ENCODE measurements around the gene TCF15.

TCF15 gene

DNA sequence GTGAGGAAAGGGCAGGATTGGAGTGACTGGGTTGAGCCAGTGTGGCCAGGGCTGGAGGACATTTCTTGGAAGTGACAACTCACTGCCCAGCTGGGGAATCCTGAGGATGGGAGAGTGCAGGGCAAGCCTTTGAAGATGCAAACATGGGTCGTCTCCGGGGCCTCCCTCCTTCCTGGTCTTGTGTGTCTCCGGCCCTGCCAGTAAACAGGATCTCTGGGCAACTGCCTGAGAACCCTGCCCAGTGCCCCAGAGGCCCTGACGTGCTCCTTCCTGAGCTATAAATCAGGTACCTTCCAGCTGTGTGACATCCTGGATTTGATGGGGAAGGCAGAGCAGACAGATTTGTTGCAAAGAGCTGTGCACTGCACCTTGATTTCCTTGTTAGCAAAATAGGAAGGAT lies 12.9 kb upstream of the TCF15 start:
- H3K9ac ChIP-seq (ENCODE audit: low read length) = no peak overlapping the region
- H3K27ac ChIP-seq (ENCODE audit: low read depth, low read length) = no peak overlapping the region
- peaks cover under 1% of the 10 kb centered on the region for H3K9me3 ChIP-seq (ENCODE audit: low read length)
- H3K4me1 ChIP-seq (ENCODE audit: insufficient read depth, low read length) = no peaks in the 10 kb centered on the region
- no peaks in the 10 kb centered on the region for H3K36me3 ChIP-seq (ENCODE audit: insufficient read depth, low read length)
- no peak overlapping the region for H3K4me3 ChIP-seq (ENCODE audit: low read depth in 1 of 2, low read length in 2 of 2)
- H3K27me3 ChIP-seq (ENCODE audit: control insufficient read depth in 1 of 2, insufficient read depth in 2 of 2, low read length in 2 of 2) = peaks cover 5% of the 10 kb centered on the region in 2 donors

- Histone ChIP-seq H3K36me3 (ENCODE audit: insufficient read depth, low read length) (no peaks in the 10 kb centered on the region), H3K9me3 (ENCODE audit: low read length) (peaks cover 8% of the 10 kb centered on the region), H3K4me1 (ENCODE audit: insufficient read depth, low read length) (no peaks in the 10 kb centered on the region), H3K27me3 (ENCODE audit: control insufficient read depth in 1 of 2, insufficient read depth in 2 of 2, low read length in 2 of 2) (peaks cover 5% of the 10 kb centered on the region in 2 donors), H3K27ac (ENCODE audit: low read depth, low read length) (no peak overlapping the region), H3K4me3 (ENCODE audit: low read depth in 1 of 2, low read length in 2 of 2) (no peak overlapping the region), H3K9ac (ENCODE audit: low read length) (no peak overlapping the region)
These were observed 12.1 kb upstream of the TCF15 start for GRCh38 chr20:622161-622560.

- no peak overlapping the region for H3K9ac ChIP-seq (ENCODE audit: low read length)
- H3K4me1 ChIP-seq (ENCODE audit: insufficient read depth, low read length) = no peaks in the 10 kb centered on the region
- H3K9me3 ChIP-seq (ENCODE audit: low read length) = peaks cover 8% of the 10 kb centered on the region
- peaks cover 5% of the 10 kb centered on the region in 2 donors for H3K27me3 ChIP-seq (ENCODE audit: control insufficient read depth in 1 of 2, insufficient read depth in 2 of 2, low read length in 2 of 2)
- H3K4me3 ChIP-seq (ENCODE audit: low read depth in 1 of 2, low read length in 2 of 2) = no peak overlapping the region
- H3K27ac ChIP-seq (ENCODE audit: low read depth, low read length) = no peak overlapping the region
- H3K36me3 ChIP-seq (ENCODE audit: insufficient read depth, low read length) = no peaks in the 10 kb centered on the region
These were observed 11.1 kb upstream of the TCF15 start for GRCh38 chr20:621125-621756.

DNA sequence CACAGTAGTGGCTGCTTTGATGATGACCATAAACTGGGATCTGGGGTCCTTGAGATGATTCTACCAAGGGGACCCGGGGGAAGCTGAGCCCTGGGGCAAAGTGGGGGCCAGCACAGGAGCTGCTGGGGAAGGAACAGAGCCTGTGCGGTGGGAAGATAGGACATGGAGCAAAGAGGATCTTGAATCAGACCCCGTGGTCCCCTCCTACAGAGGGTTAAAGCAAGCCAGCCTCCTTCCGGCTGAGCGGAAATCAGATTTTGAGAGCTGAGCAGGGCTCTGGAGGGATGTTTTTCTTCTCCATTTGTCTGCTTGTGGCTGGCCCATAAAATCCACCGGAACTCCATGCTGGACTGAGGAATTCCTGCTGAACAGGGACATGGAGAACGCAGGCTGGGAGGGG lies 10.1 kb upstream of the TCF15 start:
- Histone ChIP-seq H3K9me3 (ENCODE audit: low read length) (peaks cover 8% of the 10 kb centered on the region), H3K4me3 (ENCODE audit: low read depth in 1 of 2, low read length in 2 of 2) (no peak overlapping the region), H3K4me1 (ENCODE audit: insufficient read depth, low read length) (no peaks in the 10 kb centered on the region), H3K27me3 (ENCODE audit: control insufficient read depth in 1 of 2, insufficient read depth in 2 of 2, low read length in 2 of 2) (peaks cover 5% of the 10 kb centered on the region in 2 donors), H3K36me3 (ENCODE audit: insufficient read depth, low read length) (no peaks in the 10 kb centered on the region), H3K9ac (ENCODE audit: low read length) (no peak overlapping the region), H3K27ac (ENCODE audit: low read depth, low read length) (no peak overlapping the region)

- no peak overlapping the region for H3K27ac ChIP-seq (ENCODE audit: low read depth, low read length)
- no peaks in the 10 kb centered on the region for H3K36me3 ChIP-seq (ENCODE audit: insufficient read depth, low read length)
- H3K4me3 ChIP-seq (ENCODE audit: low read depth in 1 of 2, low read length in 2 of 2) = no peak overlapping the region
- no peak overlapping the region for H3K9ac ChIP-seq (ENCODE audit: low read length)
- H3K9me3 ChIP-seq (ENCODE audit: low read length) = peaks cover 8% of the 10 kb centered on the region
- H3K4me1 ChIP-seq (ENCODE audit: insufficient read depth, low read length) = no peaks in the 10 kb centered on the region
- peaks cover 0 to 5% of the 10 kb centered on the region in 2 donors for H3K27me3 ChIP-seq (ENCODE audit: control insufficient read depth in 1 of 2, insufficient read depth in 2 of 2, low read length in 2 of 2)
These were observed 8.9 kb upstream of the TCF15 start for GRCh38 chr20:618980-619379.

DNA sequence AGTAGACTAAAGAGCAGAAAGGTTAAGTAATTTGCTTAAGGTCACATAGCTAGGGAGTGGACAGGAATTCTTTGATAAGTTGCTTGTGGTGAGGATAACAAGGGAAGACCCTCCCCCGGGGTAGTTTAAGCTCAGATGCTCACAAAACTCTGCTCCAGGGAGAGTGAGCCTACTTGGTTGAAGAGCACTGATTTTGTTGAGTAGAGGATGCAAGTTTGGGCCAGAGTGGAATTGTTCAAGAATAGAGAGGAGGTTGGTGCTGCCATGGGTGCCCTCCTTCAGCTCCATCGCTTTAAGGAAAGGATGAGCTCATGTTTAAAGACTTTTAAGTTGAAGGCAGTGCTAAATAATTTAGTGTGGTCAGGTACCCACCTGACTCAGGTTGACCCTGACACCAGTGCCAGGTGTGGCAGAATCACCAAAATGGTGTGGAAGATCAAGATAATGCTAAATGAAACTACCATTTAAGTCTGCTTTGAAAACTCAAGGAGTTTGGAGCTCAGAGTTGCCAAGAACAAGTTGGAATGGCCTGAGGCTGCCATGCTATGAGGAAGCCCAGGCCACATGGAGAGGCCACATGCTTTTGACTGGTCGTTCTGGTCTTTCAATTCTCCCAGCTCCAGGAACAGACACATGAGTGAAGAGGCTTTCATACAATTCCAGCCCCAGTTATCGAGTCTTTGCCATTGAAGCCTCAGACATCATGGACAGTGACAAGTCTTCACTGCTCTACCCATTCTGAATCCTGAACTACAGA lies 8.0 kb upstream of the TCF15 start:
- Histone ChIP-seq H3K36me3 (ENCODE audit: insufficient read depth, low read length) (no peaks in the 10 kb centered on the region), H3K4me1 (ENCODE audit: insufficient read depth, low read length) (no peaks in the 10 kb centered on the region), H3K9me3 (ENCODE audit: low read length) (peaks cover 8% of the 10 kb centered on the region), H3K4me3 (ENCODE audit: low read depth in 1 of 2, low read length in 2 of 2) (no peak overlapping the region), H3K27me3 (ENCODE audit: control insufficient read depth in 1 of 2, insufficient read depth in 2 of 2, low read length in 2 of 2) (peaks cover 0 to 5% of the 10 kb centered on the region in 2 donors), H3K27ac (ENCODE audit: low read depth, low read length) (no peak overlapping the region), H3K9ac (ENCODE audit: low read length) (no peak overlapping the region)

DNA sequence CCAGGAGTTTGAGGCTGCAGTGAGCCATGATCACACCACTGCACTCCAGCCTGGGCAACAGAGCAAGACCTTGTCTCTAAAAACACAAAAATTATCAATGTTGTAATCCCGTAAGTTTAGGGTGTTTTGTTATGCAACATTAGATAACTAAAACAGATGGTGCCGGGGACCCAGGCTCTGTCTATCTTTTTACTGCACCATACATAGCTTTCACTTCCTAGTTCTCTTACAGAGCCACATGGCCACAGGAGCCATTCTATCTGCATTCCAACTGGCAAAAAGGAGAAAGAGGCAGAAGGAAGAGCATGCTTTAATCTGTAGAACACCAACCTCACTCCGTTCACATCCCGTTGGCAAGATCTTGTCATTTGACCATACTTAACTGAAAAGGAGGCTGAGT lies 5.4 kb upstream of the TCF15 start:
- H3K27ac ChIP-seq (ENCODE audit: low read depth, low read length) = no peak overlapping the region
- peaks cover 18 to 20% of the 10 kb centered on the region in 2 donors for H3K27me3 ChIP-seq (ENCODE audit: control insufficient read depth in 1 of 2, insufficient read depth in 2 of 2, low read length in 2 of 2)
- H3K9ac ChIP-seq (ENCODE audit: low read length) = no peak overlapping the region

DNA sequence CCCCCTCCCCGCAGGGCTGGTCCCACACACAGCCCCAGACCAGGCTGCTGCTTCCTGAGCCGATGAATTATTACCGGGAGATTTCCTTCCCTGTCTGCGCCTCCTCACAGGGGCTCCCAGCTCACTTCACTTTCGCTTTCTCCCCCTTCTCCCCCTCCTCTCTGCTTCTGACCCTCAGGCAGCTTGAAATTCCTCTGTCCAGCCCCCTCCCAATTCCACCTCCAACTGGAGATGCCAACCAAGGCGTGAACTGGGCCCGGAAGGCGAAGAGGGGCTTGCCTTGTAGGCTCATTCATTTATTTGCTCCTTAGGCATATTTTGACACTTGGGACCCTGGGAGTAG lies 1.7 kb upstream of the TCF15 start:
- Histone ChIP-seq H3K27me3 (ENCODE audit: control insufficient read depth in 1 of 2, insufficient read depth in 2 of 2, low read length in 2 of 2) (peaks cover 20 to 41% of the 10 kb centered on the region in 2 donors), H3K4me3 (ENCODE audit: low read depth in 1 of 2, low read length in 2 of 2) (no peak overlapping the region), H3K36me3 (ENCODE audit: insufficient read depth, low read length) (no peaks in the 10 kb centered on the region), H3K9ac (ENCODE audit: low read length) (no peak overlapping the region), H3K9me3 (ENCODE audit: low read length) (no peaks in the 10 kb centered on the region), H3K4me1 (ENCODE audit: insufficient read depth, low read length) (no peaks in the 10 kb centered on the region), H3K27ac (ENCODE audit: low read depth, low read length) (no peak overlapping the region)

More for the DNA sequence above, 5.4 kb upstream of the TCF15 start:
- H3K9me3 ChIP-seq (ENCODE audit: low read length) = peaks cover 8% of the 10 kb centered on the region
- H3K36me3 ChIP-seq (ENCODE audit: insufficient read depth, low read length) = no peaks in the 10 kb centered on the region
- no peak overlapping the region for H3K4me3 ChIP-seq (ENCODE audit: low read depth in 1 of 2, low read length in 2 of 2)
- H3K4me1 ChIP-seq (ENCODE audit: insufficient read depth, low read length) = no peaks in the 10 kb centered on the region

- Histone ChIP-seq H3K4me3 (ENCODE audit: low read depth in 1 of 2, low read length in 2 of 2) (no peak overlapping the region), H3K27ac (ENCODE audit: low read depth, low read length) (no peak overlapping the region)
These were observed 1.1 kb upstream of the TCF15 start for GRCh38 chr20:611047-611842.

DNA sequence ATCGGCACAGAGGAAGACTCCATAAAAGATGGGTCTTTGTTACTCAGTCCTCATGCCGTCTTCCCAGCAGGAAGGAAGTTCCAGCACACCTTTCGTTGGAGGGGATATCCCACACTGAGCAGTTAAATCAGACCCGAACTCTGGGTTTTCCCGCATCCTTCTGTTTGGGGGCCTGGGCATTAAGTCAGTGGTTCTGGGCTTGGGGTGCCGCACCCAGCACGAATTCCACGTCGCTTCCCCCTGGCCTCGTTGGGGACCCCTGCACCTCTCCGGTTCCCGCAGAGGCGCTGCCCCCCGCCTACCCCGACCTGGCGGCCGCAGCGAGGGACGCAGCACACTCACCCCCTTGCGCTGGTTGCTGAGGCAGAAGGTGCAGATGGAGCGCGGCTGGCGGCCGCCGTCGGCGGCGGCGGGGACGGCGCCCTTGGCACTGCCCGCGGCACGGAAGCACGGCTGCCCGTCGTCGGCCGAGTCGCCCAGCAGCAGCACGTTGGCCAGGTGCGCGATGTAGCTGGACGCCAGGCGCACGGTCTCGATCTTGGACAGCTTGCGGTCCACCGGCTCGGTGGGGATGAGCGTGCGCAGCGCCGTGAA lies 641 bp downstream of the TCF15 start:
- Histone ChIP-seq H3K27ac (ENCODE audit: low read depth, low read length) (no peak overlapping the region), H3K4me1 (ENCODE audit: insufficient read depth, low read length) (no peaks in the 10 kb centered on the region), H3K9me3 (ENCODE audit: low read length) (no peaks in the 10 kb centered on the region), H3K4me3 (ENCODE audit: low read depth in 1 of 2, low read length in 2 of 2) (no peak overlapping the region), H3K27me3 (ENCODE audit: control insufficient read depth in 1 of 2, insufficient read depth in 2 of 2, low read length in 2 of 2) (peaks cover 20 to 41% of the 10 kb centered on the region in 2 donors), H3K9ac (ENCODE audit: low read length) (no peak overlapping the region), H3K36me3 (ENCODE audit: insufficient read depth, low read length) (no peaks in the 10 kb centered on the region)

More at GRCh38 chr20:611047-611842, 1.1 kb upstream of the TCF15 start:
- no peak overlapping the region for H3K9ac ChIP-seq (ENCODE audit: low read length)
- H3K36me3 ChIP-seq (ENCODE audit: insufficient read depth, low read length) = no peaks in the 10 kb centered on the region
- H3K9me3 ChIP-seq (ENCODE audit: low read length) = no peaks in the 10 kb centered on the region
- peaks cover 20 to 41% of the 10 kb centered on the region in 2 donors for H3K27me3 ChIP-seq (ENCODE audit: control insufficient read depth in 1 of 2, insufficient read depth in 2 of 2, low read length in 2 of 2)
- no peaks in the 10 kb centered on the region for H3K4me1 ChIP-seq (ENCODE audit: insufficient read depth, low read length)

- H3K27ac ChIP-seq (ENCODE audit: low read depth, low read length) = no peak overlapping the region
- H3K27me3 ChIP-seq (ENCODE audit: control insufficient read depth in 1 of 2, insufficient read depth in 2 of 2, low read length in 2 of 2) = peaks cover 20 to 41% of the 10 kb centered on the region in 2 donors
- no peaks in the 10 kb centered on the region for H3K36me3 ChIP-seq (ENCODE audit: insufficient read depth, low read length)
- no peaks in the 10 kb centered on the region for H3K9me3 ChIP-seq (ENCODE audit: low read length)
- H3K4me1 ChIP-seq (ENCODE audit: insufficient read depth, low read length) = no peaks in the 10 kb centered on the region
- no peak overlapping the region for H3K4me3 ChIP-seq (ENCODE audit: low read depth in 1 of 2, low read length in 2 of 2)
- no peak overlapping the region for H3K9ac ChIP-seq (ENCODE audit: low read length)
These were observed 1.1 kb downstream of the TCF15 start for GRCh38 chr20:608970-609369.
